Measurements from ENCODE around the gene TINCR. TPM values are rescaled to one million over a fixed set of nuclear protein-coding genes. Genes with fewer than 3 reads are reported as not detected.

The TINCR gene
- total and polyA plus RNA-seq, 9 donors, result 0.11 to 3.4 (median 0.35) TPM

DNA sequence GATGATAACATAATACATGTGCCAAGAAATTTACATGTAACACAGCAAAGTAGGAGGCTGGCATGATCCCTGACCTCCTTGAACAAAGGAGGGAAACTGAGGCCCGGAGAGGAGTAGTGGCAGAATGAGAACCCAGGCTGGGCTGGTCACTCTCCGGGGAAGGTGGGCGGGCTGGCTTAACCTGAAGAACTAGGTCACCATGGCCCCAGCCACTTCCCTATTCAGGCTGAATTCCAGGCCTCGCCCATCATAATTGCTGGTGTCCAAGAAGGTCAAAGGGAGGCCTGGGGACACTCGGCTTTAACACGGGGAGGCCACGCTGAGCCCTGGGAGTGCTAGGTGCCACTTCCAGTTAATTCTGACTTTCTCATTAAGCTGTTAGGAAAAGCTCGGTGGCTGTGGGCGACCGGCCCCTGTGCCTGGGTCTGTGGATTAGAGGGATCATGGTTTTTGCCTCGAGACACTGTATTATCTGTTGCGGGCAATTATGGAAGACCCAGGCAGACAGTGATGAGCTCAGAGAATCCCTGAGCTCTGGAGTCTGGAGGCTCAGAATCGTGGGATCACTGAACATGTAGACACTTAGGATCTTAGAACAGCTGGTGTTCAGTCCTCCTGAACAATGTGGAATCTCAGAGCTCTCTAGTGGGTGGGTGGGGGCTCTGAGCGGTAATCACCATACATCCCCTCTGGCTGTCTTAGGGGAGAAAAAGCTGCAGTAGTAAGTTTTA is 5.0 kb upstream of the TINCR start:
- Histone ChIP-seq H3K27ac (no peak overlapping the region), H3K4me1 (ENCODE audit: insufficient read depth) (no peaks in the 10 kb centered on the region), H3K9me3 (no peaks in the 10 kb centered on the region), H3K27me3 (no peaks in the 10 kb centered on the region), H3K4me3 (no peak overlapping the region), H3K36me3 (no peaks in the 10 kb centered on the region)
- intact Hi-C loops (cut with DNase I), result no loop called here
- WGBS, 3 donors, result 72 to 79% (median 76%) methylated on average over 14 of the region's 14 CpGs
- DNase-seq, result no peak
- TF ChIP-seq, protein P1, sequence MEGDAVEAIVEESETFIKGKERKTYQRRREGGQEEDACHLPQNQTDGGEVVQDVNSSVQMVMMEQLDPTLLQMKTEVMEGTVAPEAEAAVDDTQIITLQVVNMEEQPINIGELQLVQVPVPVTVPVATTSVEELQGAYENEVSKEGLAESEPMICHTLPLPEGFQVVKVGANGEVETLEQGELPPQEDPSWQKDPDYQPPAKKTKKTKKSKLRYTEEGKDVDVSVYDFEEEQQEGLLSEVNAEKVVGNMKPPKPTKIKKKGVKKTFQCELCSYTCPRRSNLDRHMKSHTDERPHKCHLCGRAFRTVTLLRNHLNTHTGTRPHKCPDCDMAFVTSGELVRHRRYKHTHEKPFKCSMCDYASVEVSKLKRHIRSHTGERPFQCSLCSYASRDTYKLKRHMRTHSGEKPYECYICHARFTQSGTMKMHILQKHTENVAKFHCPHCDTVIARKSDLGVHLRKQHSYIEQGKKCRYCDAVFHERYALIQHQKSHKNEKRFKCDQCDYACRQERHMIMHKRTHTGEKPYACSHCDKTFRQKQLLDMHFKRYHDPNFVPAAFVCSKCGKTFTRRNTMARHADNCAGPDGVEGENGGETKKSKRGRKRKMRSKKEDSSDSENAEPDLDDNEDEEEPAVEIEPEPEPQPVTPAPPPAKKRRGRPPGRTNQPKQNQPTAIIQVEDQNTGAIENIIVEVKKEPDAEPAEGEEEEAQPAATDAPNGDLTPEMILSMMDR (IDR thresholded peaks at IDR 0.05), result no peak
- no peak for TF ChIP-seq EP300 (IDR thresholded peaks at IDR 0.05)
- TF ChIP-seq POLR2A (IDR thresholded peaks at IDR 0.05), result no peak

- intact Hi-C loops (cut with DNase I), result no loop called here
- H3K4me3 ChIP-seq, result no peak overlapping the region
These were observed 4.0 kb upstream of the TINCR start for GRCh38 chr19:5571777-5572176.

GRCh38 chr19:5567970-5568407 is 236 bp upstream of the TINCR start:
- intact Hi-C loops (cut with DNase I), result no loop called here
- 11 to 46% (median 39%) methylated on average over 11 to 40 of the region's 40 CpGs for WGBS, 3 donors
- H3K4me3 ChIP-seq, result no peak overlapping the region

More at GRCh38 chr19:5571777-5572176, 4.0 kb upstream of the TINCR start:
- H3K27me3 ChIP-seq, result no peaks in the 10 kb centered on the region
- H3K36me3 ChIP-seq, result no peaks in the 10 kb centered on the region
- no peak for TF ChIP-seq POLR2A (IDR thresholded peaks at IDR 0.05)
- no peak for DNase-seq
- H3K9me3 ChIP-seq, result no peaks in the 10 kb centered on the region
- H3K27ac ChIP-seq, result no peak overlapping the region
- WGBS, 3 donors, result 94 to 96% (median 95%) methylated on average over 3 of the region's 3 CpGs
- H3K4me1 ChIP-seq (ENCODE audit: insufficient read depth), result no peaks in the 10 kb centered on the region

GRCh38 chr19:5564930-5565329 is 2.8 kb downstream of the TINCR start:
- TF ChIP-seq EP300 (IDR thresholded peaks at IDR 0.05), result no peak
- TF ChIP-seq POLR2A (IDR thresholded peaks at IDR 0.05), result no peak
- TF ChIP-seq, protein P1 (IDR thresholded peaks at IDR 0.05), result no peak
- Histone ChIP-seq H3K27me3 (no peaks in the 10 kb centered on the region), H3K4me3 (no peak overlapping the region), H3K36me3 (no peaks in the 10 kb centered on the region), H3K9me3 (peaks cover 0 to 8% of the 10 kb centered on the region in 2 donors), H3K27ac (no peak overlapping the region), H3K4me1 (ENCODE audit: insufficient read depth) (no peaks in the 10 kb centered on the region)
- no peak for DNase-seq
- 52 to 67% (median 57%) methylated on average over 7 of the region's 7 CpGs for WGBS, 3 donors
- intact Hi-C loops (cut with DNase I), result no loop called here

More at GRCh38 chr19:5567970-5568407, 236 bp upstream of the TINCR start:
- TF ChIP-seq POLR2A (IDR thresholded peaks at IDR 0.05) (no peak), EP300 (IDR thresholded peaks at IDR 0.05) (no peak)
- TF ChIP-seq, protein P1 (IDR thresholded peaks at IDR 0.05), result no peak
- H3K9me3 ChIP-seq, result no peaks in the 10 kb centered on the region
- no peaks in the 10 kb centered on the region for H3K27me3 ChIP-seq
- H3K4me1 ChIP-seq (ENCODE audit: insufficient read depth), result no peaks in the 10 kb centered on the region
- no peak for DNase-seq
- H3K27ac ChIP-seq, result no peak overlapping the region
- no peaks in the 10 kb centered on the region for H3K36me3 ChIP-seq

DNA sequence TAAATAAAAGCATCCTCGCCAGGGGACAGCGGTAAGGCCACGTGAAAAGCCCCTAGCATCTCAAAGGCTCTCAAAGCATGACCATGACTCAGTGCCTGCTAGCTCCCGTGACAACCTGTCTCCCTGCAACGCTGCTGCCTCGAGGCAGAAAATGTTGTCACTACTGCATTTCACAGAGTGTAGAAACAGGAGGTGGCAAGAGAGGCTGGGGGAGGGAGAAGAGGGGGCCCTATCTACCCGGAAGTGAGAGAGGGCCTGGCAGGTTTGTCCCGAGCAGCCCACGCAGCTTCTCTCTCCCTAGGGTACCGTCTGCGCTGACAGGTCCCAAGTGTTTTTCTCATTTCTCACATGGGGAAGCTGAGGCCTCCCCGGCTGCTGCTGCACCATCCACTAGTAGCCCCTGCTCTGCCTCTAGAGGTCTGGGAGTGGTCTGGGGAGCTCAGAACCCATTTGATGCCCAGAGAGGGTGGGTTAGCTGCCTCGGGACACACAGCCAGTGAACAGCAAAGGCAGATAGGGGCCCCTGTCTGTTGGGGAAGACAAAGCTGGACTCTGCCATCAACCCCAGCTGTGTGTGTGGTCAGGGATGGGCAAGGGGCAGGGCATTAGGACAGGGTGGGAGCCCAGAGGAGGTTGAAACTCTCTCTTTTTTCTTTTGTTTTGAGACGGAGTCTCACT is 3.7 kb downstream of the TINCR start:
- intact Hi-C loops (cut with DNase I), result no loop called here
- no peak for DNase-seq
- no peaks in the 10 kb centered on the region for H3K4me1 ChIP-seq (ENCODE audit: insufficient read depth)
- 25 to 36% (median 30%) methylated on average over 14 of the region's 14 CpGs for WGBS, 3 donors
- TF ChIP-seq, protein P1 (IDR thresholded peaks at IDR 0.05), result no peak
- no peak for TF ChIP-seq POLR2A (IDR thresholded peaks at IDR 0.05)
- TF ChIP-seq EP300 (IDR thresholded peaks at IDR 0.05), result no peak
- no peaks in the 10 kb centered on the region for H3K36me3 ChIP-seq
- H3K4me3 ChIP-seq, result no peak overlapping the region
- H3K9me3 ChIP-seq, result peaks cover 0 to 8% of the 10 kb centered on the region in 2 donors
- H3K27me3 ChIP-seq, result no peaks in the 10 kb centered on the region
- H3K27ac ChIP-seq, result no peak overlapping the region

Data from ovary (tissue), 9 donors.